GM12873 (cell line): ENCODE data around the gene GRHL3.

ENCODE experiments used
- CTCF ChIP-seq: IDR thresholded peaks from 2 replicates; pipeline ENCODE4 v1.5.1; 2012; ENCODE audit warnings: low read depth, mild to moderate bottlenecking, moderate library complexity, low read length, control low read depth; ENCODE audit not compliant: insufficient read depth; ENCODE audit errors: missing control alignments

Gene GRHL3

DNA sequence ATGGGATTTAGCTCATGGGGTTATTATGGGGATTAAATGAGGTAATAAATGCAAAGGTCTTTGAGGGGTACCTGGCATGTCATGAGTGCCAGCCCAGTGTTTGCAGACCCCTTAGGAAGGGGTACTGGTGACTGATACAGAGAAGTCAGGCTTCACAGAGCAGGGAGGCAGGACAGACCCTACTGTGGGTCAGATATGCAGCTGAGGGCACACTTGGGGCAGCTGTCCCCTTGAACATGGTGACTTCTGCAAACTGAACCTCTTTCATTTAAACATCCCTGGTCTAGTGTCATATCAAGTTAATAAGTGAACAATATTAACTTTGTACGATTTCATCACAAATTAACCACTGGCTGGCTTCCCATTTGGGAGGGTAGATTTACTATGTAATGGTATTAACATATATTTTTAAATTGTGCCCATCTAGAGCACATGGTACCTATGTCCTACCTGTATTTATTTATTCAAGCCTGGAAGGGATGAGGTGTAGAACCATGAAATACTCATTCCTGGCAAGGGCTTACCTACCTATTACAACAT, 68.5 kb downstream of the GRHL3 start:
- TF ChIP-seq CTCF: no peak

GRCh38 chr1:24388331-24388885, 69.3 kb downstream of the GRHL3 start:
- TF ChIP-seq CTCF: no peak

DNA sequence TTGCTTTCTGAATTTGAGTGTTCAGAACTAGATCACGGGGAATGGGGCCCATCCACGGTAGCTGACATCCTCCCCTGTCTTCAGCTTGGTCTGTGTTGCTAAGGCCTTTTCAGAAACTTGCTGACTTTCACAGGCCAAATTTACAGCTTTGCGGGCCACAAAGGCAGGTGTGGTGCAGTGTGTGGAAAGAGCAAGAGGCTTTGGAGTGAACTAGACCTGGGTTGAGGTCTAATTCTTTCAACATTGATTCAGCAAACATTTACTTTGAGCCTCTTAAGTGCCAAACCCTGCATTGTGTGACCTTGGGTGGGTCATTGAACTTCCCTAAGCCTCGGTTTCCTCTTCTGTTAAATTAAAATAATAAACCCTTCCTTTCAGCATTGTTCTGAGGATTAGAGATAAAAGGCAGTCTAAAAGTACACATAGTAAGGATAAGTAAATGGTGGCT, 70.1 kb downstream of the GRHL3 start:
- TF ChIP-seq CTCF: no peak

DNA sequence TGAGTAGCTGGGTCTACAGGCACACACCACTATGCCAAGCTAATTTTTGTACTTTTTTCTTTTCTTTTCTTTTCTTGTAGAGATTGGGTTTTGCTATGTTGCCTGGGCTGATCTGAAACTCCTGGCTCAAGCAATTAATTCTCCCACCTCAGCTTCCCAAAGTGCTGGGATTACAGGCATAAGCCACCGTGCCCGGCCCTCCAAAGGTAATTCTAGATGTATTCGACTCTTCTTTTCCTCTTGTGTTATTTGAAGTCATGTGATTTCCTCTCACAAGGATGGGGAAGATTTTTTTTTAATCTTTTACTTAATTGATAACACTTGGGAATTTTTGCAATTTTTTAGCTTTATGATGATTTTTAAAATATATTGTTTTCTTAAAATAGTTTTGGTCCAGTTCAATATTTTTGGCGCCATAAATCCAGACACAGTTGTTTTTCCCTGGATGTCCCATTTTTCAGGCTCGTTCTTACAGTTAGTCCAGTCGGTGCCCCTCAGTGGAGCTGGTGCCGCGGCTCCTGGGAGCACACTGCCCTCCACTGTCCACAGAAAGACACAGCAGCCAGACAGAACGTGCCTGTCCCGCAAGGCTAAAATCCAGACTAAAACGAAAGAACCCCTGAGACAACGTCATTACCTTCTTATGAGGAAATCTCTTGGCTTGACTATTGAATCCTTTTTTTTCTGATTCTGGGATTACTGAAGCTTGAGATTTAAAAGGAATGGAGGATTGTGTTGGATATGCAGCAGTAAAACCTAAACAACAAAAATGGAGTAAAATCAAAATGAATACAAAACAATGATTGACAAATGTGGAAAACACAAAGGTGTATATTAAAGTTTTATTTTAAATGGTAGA, 72.0 kb downstream of the GRHL3 start:
- peak; percentile 94 for TF ChIP-seq CTCF

- TF ChIP-seq CTCF: peak; percentile 91
Observed at GRCh38 chr1:24391882-24392603, 72.9 kb downstream of the GRHL3 start.

DNA sequence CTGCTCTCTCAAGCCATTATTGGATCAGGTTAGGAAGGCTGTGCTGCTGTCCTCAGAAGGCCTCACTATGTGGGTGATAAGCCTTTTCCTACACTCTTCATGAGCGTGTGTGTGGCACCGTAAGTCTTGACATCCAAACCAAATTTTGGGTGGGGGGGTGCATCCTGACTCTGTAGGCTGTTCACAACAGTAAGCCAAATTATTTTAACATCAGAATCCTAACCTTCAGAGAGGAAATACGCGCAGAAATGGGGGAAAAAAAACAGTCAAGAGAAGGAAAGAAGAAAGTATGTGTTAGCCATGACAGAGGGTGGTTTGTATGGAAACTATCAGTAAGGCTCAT, 73.4 kb downstream of the GRHL3 start:
- TF ChIP-seq CTCF: no peak
